ENCODE measurements around the gene SP6.

DNA sequence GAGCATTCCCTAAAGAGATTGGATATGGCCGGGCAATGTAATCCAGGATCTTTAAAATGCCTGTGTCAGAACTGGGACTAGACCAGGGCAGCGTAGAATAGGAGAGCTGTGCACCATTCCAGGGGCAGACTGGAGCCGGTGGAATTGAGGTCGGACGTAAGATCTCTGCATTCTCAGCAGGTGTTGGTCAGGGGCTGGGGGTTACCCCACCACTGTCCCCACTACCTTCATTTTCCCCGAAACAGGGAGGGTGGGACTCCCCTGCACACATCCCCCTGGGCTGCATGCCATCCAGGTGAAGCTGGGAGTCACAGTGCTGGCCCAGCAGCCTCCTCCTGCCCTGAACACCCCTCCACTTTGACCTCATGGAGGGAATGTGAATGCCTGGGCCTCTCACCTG is 47.2 kb downstream of the SP6 start:
- TF ChIP-seq POLR2A (IDR thresholded peaks at IDR 0.05; ENCODE audit: low read depth): no peak
- TF ChIP-seq, protein P1, sequence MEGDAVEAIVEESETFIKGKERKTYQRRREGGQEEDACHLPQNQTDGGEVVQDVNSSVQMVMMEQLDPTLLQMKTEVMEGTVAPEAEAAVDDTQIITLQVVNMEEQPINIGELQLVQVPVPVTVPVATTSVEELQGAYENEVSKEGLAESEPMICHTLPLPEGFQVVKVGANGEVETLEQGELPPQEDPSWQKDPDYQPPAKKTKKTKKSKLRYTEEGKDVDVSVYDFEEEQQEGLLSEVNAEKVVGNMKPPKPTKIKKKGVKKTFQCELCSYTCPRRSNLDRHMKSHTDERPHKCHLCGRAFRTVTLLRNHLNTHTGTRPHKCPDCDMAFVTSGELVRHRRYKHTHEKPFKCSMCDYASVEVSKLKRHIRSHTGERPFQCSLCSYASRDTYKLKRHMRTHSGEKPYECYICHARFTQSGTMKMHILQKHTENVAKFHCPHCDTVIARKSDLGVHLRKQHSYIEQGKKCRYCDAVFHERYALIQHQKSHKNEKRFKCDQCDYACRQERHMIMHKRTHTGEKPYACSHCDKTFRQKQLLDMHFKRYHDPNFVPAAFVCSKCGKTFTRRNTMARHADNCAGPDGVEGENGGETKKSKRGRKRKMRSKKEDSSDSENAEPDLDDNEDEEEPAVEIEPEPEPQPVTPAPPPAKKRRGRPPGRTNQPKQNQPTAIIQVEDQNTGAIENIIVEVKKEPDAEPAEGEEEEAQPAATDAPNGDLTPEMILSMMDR (IDR thresholded peaks at IDR 0.05): no peak

Measured in esophagus muscularis mucosa (tissue), 3 donors.